GM18526 (cell line): ENCODE results near the gene GPBAR1.
A peak's percentile ranks its signal among the peaks of the same experiment; 100 is the strongest.

Experiments
- POLR2A ChIP-seq: IDR thresholded peaks from 3 replicates; pipeline ENCODE4 v1.6.1; 2011; ENCODE audit not compliant: insufficient read length; ENCODE audit errors: extremely low read depth

GPBAR1 gene

GRCh38 chr2:218261423-218262236, 815 bp downstream of the GPBAR1 start:
- TF ChIP-seq POLR2A = no peak

- no peak for TF ChIP-seq POLR2A
Observed at GRCh38 chr2:218262237-218262600, 1.4 kb downstream of the GPBAR1 start.

- no peak for TF ChIP-seq POLR2A
Observed at GRCh38 chr2:218262631-218263586, 2.1 kb downstream of the GPBAR1 start.

GRCh38 chr2:218263817-218264641, 3.2 kb downstream of the GPBAR1 start:
- TF ChIP-seq POLR2A = no peak

GRCh38 chr2:218264773-218265561, 4.2 kb downstream of the GPBAR1 start:
- no peak for TF ChIP-seq POLR2A

GRCh38 chr2:218265626-218266025, 4.8 kb downstream of the GPBAR1 start:
- TF ChIP-seq POLR2A = no peak

- no peak for TF ChIP-seq POLR2A
Observed at GRCh38 chr2:218266316-218266979, 5.6 kb downstream of the GPBAR1 start.

- TF ChIP-seq POLR2A = no peak
Observed at GRCh38 chr2:218267259-218267658, 6.4 kb downstream of the GPBAR1 start.

GRCh38 chr2:218269900-218270720, 9.3 kb downstream of the GPBAR1 start, which contains the start of the genes AAMP and PNKD:
Gene AAMP (minus strand): TSS chr2:218270137. CDS start chr2:218270086, 51 bp downstream.
Gene PNKD (plus strand): TSS chr2:218270519. CDS start chr2:218270536, 17 bp downstream.
- peak; percentile 71 for TF ChIP-seq POLR2A

GRCh38 chr2:218270721-218271486, 10.1 kb downstream of the GPBAR1 start:
- no peak for TF ChIP-seq POLR2A

GRCh38 chr2:218271487-218271797, 10.6 kb downstream of the GPBAR1 start:
- no peak for TF ChIP-seq POLR2A

- no peak for TF ChIP-seq POLR2A
Observed at GRCh38 chr2:218271865-218272530, 11.2 kb downstream of the GPBAR1 start.
